T-cell (primary cell): ENCODE measurements around the gene EPN3. TPM values are rescaled to one million over a fixed set of nuclear protein-coding genes. Genes with fewer than 3 reads are reported as not detected.

Experiments used
- ATAC-seq, 4 experiments: fragments of 200-7000 bp in 3 of 4; fragments of 150-1000 bp in 1 of 4; cut with Tn5 transposase; replicated peaks in 1 of 4; 1 replicate in 3 of 4; 2 replicates in 1 of 4; pipeline ENCODE4 v1.10.0; 2021; ENCODE audit warnings: moderate library complexity in 3 of 4, mild to moderate bottlenecking in 2 of 4, moderate number of reproducible peaks in 1 of 4
- CTCF ChIA-PET, 2 donors: fragments of 300-600 bp; sonication (Branson Sonifier 250); formaldehyde crosslinking; loops; one replicate each; lab custom pipeline; 2022; ENCODE audit warnings: antibody characterized with exemption in 2 of 2; lab: Charles Lee
- POLR2A ChIA-PET, 2 donors: fragments of 300-600 bp; sonication (Branson Sonifier 250); formaldehyde crosslinking; loops; one replicate each; lab custom pipeline; 2022; ENCODE audit warnings: antibody characterized with exemption in 2 of 2; lab: Charles Lee
- DNase-seq, 35 experiments: peaks; one replicate each; pipeline versions ENCODE4 v3.0.0 to v3.0.0-alpha.2; 2013 to 2023
- H3K27ac ChIP-seq: one replicate; pipeline ENCODE4 v1.5.1; 2013; ENCODE audit warnings: low read length
- H3K27me3 ChIP-seq, 2 experiments: replicated peaks in 1 of 2; 1 replicate in 1 of 2; 2 replicates in 1 of 2; pipeline versions ENCODE4 v1.6.1 to v1.7.0; 2013; ENCODE audit warnings: low read length in 1 of 2, mixed read lengths in 1 of 2; ENCODE audit not compliant: control insufficient read depth in 2 of 2, insufficient read depth in 2 of 2; ENCODE audit errors: extremely low read depth in 1 of 2
- H3K36me3 ChIP-seq, 2 donors: 1 replicate in 1 of 2; 2 replicates in 1 of 2; pipeline versions ENCODE4 v1.6.1 to v1.7.0; 2013; ENCODE audit warnings: low read length in 1 of 2; ENCODE audit not compliant: control insufficient read depth in 2 of 2, insufficient read depth in 1 of 2; ENCODE audit errors: extremely low read depth in 1 of 2
- H3K4me1 ChIP-seq, 2 experiments: 1 replicate in 1 of 2; 2 replicates in 1 of 2; pipeline versions ENCODE4 v1.6.1 to v1.7.0; 2013; ENCODE audit warnings: low read length in 2 of 2, mixed read lengths in 1 of 2; ENCODE audit not compliant: insufficient read depth in 2 of 2, control insufficient read depth in 1 of 2; ENCODE audit errors: extremely low read depth in 1 of 2
- H3K4me3 ChIP-seq, 2 donors: 1 replicate in 1 of 2; 2 replicates in 1 of 2; pipeline versions ENCODE4 v1.5.1 to v1.7.0; 2013; ENCODE audit warnings: mild to moderate bottlenecking in 2 of 2, low read length in 1 of 2, moderate library complexity in 1 of 2; ENCODE audit not compliant: control insufficient read depth in 1 of 2; ENCODE audit errors: extremely low read depth in 1 of 2
- H3K9me3 ChIP-seq: 2 replicates; pipeline ENCODE4 v1.7.0; 2013
- H3K27ac Mint-ChIP-seq, 2 donors: one replicate each; pipeline ENCODE4 v1.8.0; 2020 to 2021; ENCODE audit warnings: mild to moderate bottlenecking in 2 of 2, mixed read lengths in 2 of 2
- H3K27me3 Mint-ChIP-seq, 2 donors: one replicate each; pipeline ENCODE4 v1.8.0; 2021 to 2022; ENCODE audit warnings: mixed read lengths in 2 of 2
- H3K36me3 Mint-ChIP-seq: one replicate; pipeline ENCODE4 v1.8.0; 2021; ENCODE audit warnings: mixed read lengths
- H3K4me1 Mint-ChIP-seq, 3 donors: one replicate each; pipeline ENCODE4 v1.8.0; 2020 to 2022; ENCODE audit warnings: mixed read lengths in 3 of 3, mild to moderate bottlenecking in 1 of 3
- H3K4me3 Mint-ChIP-seq, 3 donors: one replicate each; pipeline ENCODE4 v1.8.0; 2020 to 2022; ENCODE audit warnings: mild to moderate bottlenecking in 3 of 3, mixed read lengths in 3 of 3, moderate library complexity in 3 of 3
- H3K9me3 Mint-ChIP-seq, 3 donors: one replicate each; pipeline ENCODE4 v1.8.0; 2020 to 2022; ENCODE audit warnings: mixed read lengths in 3 of 3
- WGBS: methylation state at CpG from one replicate; pipeline ENCODE4 v1.1.5; 2013; ENCODE audit warnings: missing lambda C conversion rate; ENCODE audit not compliant: insufficient coverage; 5-methylcytosine and 5-hydroxymethylcytosine counted together
- total RNA-seq, 35 experiments: library from RNA in 6 of 35; stranded (reverse) in 6 of 35; fragments of 120-200 nt in 1 of 35; gene quantifications; one replicate each; pipeline versions ENCODE4 v1.2.1 to v1.2.4 and lab custom pipeline; 2013 to 2026

EPN3 gene
- total RNA-seq, 5 donors from 2014 or later (not counting 1 experiment from before 2014, with no cell fraction given) = 0.08 to 0.44 TPM; not detected in 3

- Histone ChIP-seq H3K27me3 (peaks cover 4 to 54% of the 10 kb centered on the region in 2 experiments), H3K4me1 (peaks cover 2 to 11% of the 10 kb centered on the region in 2 experiments), H3K36me3 (no peaks in the 10 kb centered on the region), H3K9me3 (no peaks in the 10 kb centered on the region), H3K27ac (no peak overlapping the region), H3K4me3 (no peak overlapping the region)
- no peaks in the 10 kb centered on the region for H3K36me3 Mint-ChIP-seq
- DNase-seq = no peak
- ATAC-seq = no peak
- peaks cover 28 to 48% of the 10 kb centered on the region in 2 donors for H3K27me3 Mint-ChIP-seq
- H3K9me3 Mint-ChIP-seq = no peaks in the 10 kb centered on the region
- 0% methylated on average over 2 of the region's 4 CpGs for WGBS
- H3K4me1 Mint-ChIP-seq = peaks cover 2 to 11% (median 7%) of the 10 kb centered on the region in 3 donors
- no peak overlapping the region for H3K4me3 Mint-ChIP-seq
- CTCF ChIA-PET = no interaction called here
- POLR2A ChIA-PET = no interaction called here
- no peak overlapping the region for H3K27ac Mint-ChIP-seq
These were observed 4.5 kb upstream of the EPN3 start for GRCh38 chr17:50527949-50528474.

- ChIA-PET POLR2A (interaction anchor here in 1 of 2 donors (0.7 kb wide), 1 partner anchor 25 kb away, joined by 3 read pairs; no protein-coding TSS in a partner anchor), CTCF (no interaction called here)
- Histone ChIP-seq H3K27ac (no peak overlapping the region), H3K27me3 (peaks cover 4 to 73% of the 10 kb centered on the region in 2 experiments), H3K4me1 (peaks cover 2 to 24% of the 10 kb centered on the region in 2 experiments), H3K9me3 (no peaks in the 10 kb centered on the region), H3K36me3 (no peaks in the 10 kb centered on the region), H3K4me3 (no peak overlapping the region)
- 86% methylated on average over 5 of the region's 7 CpGs for WGBS
- Mint-ChIP-seq H3K36me3 (no peaks in the 10 kb centered on the region), H3K27me3 (peaks cover 41 to 64% of the 10 kb centered on the region in 2 donors), H3K9me3 (no peaks in the 10 kb centered on the region), H3K27ac (no peak overlapping the region), H3K4me3 (no peak overlapping the region), H3K4me1 (peaks cover 12 to 21% (median 18%) of the 10 kb centered on the region in 3 donors)
- no peak for DNase-seq
- ATAC-seq = no peak
These were observed 2.7 kb upstream of the EPN3 start for GRCh38 chr17:50529849-50530248.

- Histone ChIP-seq H3K36me3 (no peaks in the 10 kb centered on the region), H3K27ac (no peak overlapping the region), H3K27me3 (peaks cover 4 to 89% of the 10 kb centered on the region in 2 experiments), H3K4me3 (no peak overlapping the region), H3K4me1 (peaks cover 2 to 24% of the 10 kb centered on the region in 2 experiments), H3K9me3 (no peaks in the 10 kb centered on the region)
- Mint-ChIP-seq H3K4me3 (no peak overlapping the region), H3K9me3 (no peaks in the 10 kb centered on the region), H3K27me3 (peaks cover 41 to 72% of the 10 kb centered on the region in 2 donors), H3K4me1 (peaks cover 12 to 21% (median 18%) of the 10 kb centered on the region in 3 donors), H3K27ac (no peak overlapping the region), H3K36me3 (no peaks in the 10 kb centered on the region)
- POLR2A ChIA-PET = no interaction called here
- CTCF ChIA-PET = no interaction called here
- DNase-seq (no peak), ATAC-seq (no peak)
- WGBS = 60% methylated on average over 4 of the region's 6 CpGs
These were observed 1.0 kb upstream of the EPN3 start for GRCh38 chr17:50531428-50532025.

- Histone ChIP-seq H3K4me3 (no peak overlapping the region), H3K9me3 (no peaks in the 10 kb centered on the region), H3K4me1 (peaks cover 2 to 24% of the 10 kb centered on the region in 2 experiments), H3K27ac (no peak overlapping the region), H3K27me3 (peaks cover 4 to 87% of the 10 kb centered on the region in 2 experiments), H3K36me3 (no peaks in the 10 kb centered on the region)
- Mint-ChIP-seq H3K9me3 (no peaks in the 10 kb centered on the region), H3K36me3 (no peaks in the 10 kb centered on the region), H3K4me3 (peak overlapping the region in 1 of 3 donors; percentile 62), H3K27me3 (peaks cover 41 to 70% of the 10 kb centered on the region in 2 donors), H3K4me1 (peaks cover 12 to 21% (median 18%) of the 10 kb centered on the region in 3 donors), H3K27ac (no peak overlapping the region)
- DNase-seq (no peak), ATAC-seq (no peak)
- WGBS = 30% methylated on average over 1 of the region's 5 CpGs
- ChIA-PET CTCF (no interaction called here), POLR2A (no interaction called here)
These were observed 650 bp downstream of the EPN3 start for GRCh38 chr17:50533185-50533584.

- CTCF ChIA-PET = no interaction called here
- 6% methylated on average over 16 of the region's 17 CpGs for WGBS
- POLR2A ChIA-PET = no interaction called here
- H3K9me3 ChIP-seq = no peaks in the 10 kb centered on the region
- no peak overlapping the region for H3K4me3 ChIP-seq
- Mint-ChIP-seq H3K4me3 (peak overlapping the region in 1 of 3 donors; percentile 62), H3K27ac (no peak overlapping the region), H3K36me3 (no peaks in the 10 kb centered on the region), H3K4me1 (peaks cover 12 to 21% (median 18%) of the 10 kb centered on the region in 3 donors), H3K9me3 (no peaks in the 10 kb centered on the region), H3K27me3 (peaks cover 41 to 65% of the 10 kb centered on the region in 2 donors)
- peak in 3 of 4 experiments; percentile 32 to 34 (median 34) for ATAC-seq
- H3K4me1 ChIP-seq = peaks cover 2 to 24% of the 10 kb centered on the region in 2 experiments
- H3K36me3 ChIP-seq = no peaks in the 10 kb centered on the region
- no peak for DNase-seq
- H3K27me3 ChIP-seq = peaks cover 4 to 83% of the 10 kb centered on the region in 2 experiments
- no peak overlapping the region for H3K27ac ChIP-seq
These were observed 1.2 kb downstream of the EPN3 start for GRCh38 chr17:50533720-50534148.

GRCh38 chr17:50534222-50534978 lies 1.9 kb downstream of the EPN3 start:
- peak overlapping the region in 1 of 3 donors; percentile 62 for H3K4me3 Mint-ChIP-seq
- Histone ChIP-seq H3K4me1 (peaks cover 2 to 24% of the 10 kb centered on the region in 2 experiments), H3K36me3 (no peaks in the 10 kb centered on the region), H3K27me3 (peaks cover 4 to 79% of the 10 kb centered on the region in 2 experiments), H3K9me3 (no peaks in the 10 kb centered on the region), H3K4me3 (no peak overlapping the region), H3K27ac (no peak overlapping the region)
- peaks cover 37 to 59% of the 10 kb centered on the region in 2 donors for H3K27me3 Mint-ChIP-seq
- no peaks in the 10 kb centered on the region for H3K9me3 Mint-ChIP-seq
- H3K4me1 Mint-ChIP-seq = peaks cover 12 to 21% (median 18%) of the 10 kb centered on the region in 3 donors
- no peak overlapping the region for H3K27ac Mint-ChIP-seq
- DNase-seq (no peak), ATAC-seq (peak in 3 of 4 experiments; percentile 34 to 55 (median 38))
- ChIA-PET POLR2A (no interaction called here), CTCF (no interaction called here)
- 49% methylated on average over 19 of the region's 24 CpGs for WGBS
- H3K36me3 Mint-ChIP-seq = no peaks in the 10 kb centered on the region
